Body of pancreas (tissue), 4 donors: ENCODE results near the gene PYGO2. TPM values are rescaled to one million over a fixed set of nuclear protein-coding genes. Genes with fewer than 3 reads are reported as not detected.

Experiments used
- ATAC-seq: fragments of 150-250 bp; one replicate; pipeline ENCODE4 v1.9.1; 2016
- DNase-seq, 4 donors: peaks; one replicate each; pipeline ENCODE4 v3.0.0-alpha.2; 2019
- H3K27ac ChIP-seq, 4 donors: fragments of 200-600 bp; sonication (generic); 1 replicate in 3 of 4; 2 replicates in 1 of 4; pipeline versions ENCODE4 v1.5.1 to v1.6.1; 2016 to 2019; ENCODE audit warnings: mild to moderate bottlenecking in 1 of 4, mixed read lengths in 1 of 4, moderate library complexity in 1 of 4
- H3K27me3 ChIP-seq, 2 donors: fragments of 200-600 bp; sonication (generic); one replicate each; pipeline ENCODE4 v1.6.0; 2016; ENCODE audit warnings: mild to moderate bottlenecking in 1 of 2
- H3K36me3 ChIP-seq, 2 donors: fragments of 200-600 bp; sonication (generic); replicated peaks in 1 of 2; 2 replicates each; pipeline ENCODE4 v1.5.1; 2016; ENCODE audit warnings: low read depth in 2 of 2; ENCODE audit not compliant: insufficient read depth in 1 of 2
- H3K4me1 ChIP-seq: fragments of 200-600 bp; sonication (generic); one replicate; pipeline ENCODE4 v1.6.0; 2016
- H3K4me3 ChIP-seq, 2 donors: fragments of 200-600 bp; sonication (generic); 1 replicate in 1 of 2; 2 replicates in 1 of 2; pipeline ENCODE4 v1.5.1; 2016 to 2019
- H3K9me3 ChIP-seq, 3 donors: fragments of 200-600 bp; sonication (generic); 1 replicate in 2 of 3; 2 replicates in 1 of 3; pipeline ENCODE4 v1.5.1; 2016
- POLR2A ChIP-seq, 3 donors: fragments of 450-650 bp; IDR thresholded peaks; one replicate each; pipeline ENCODE4 v1.6.1; 2016; ENCODE audit warnings: antibody characterized with exemption in 3 of 3, mild to moderate bottlenecking in 2 of 3
- WGBS, 2 donors: methylation state at CpG; one replicate each; pipeline ENCODE4 v1.1.5; 2017; 5-methylcytosine and 5-hydroxymethylcytosine counted together
- intact Hi-C: fragments of 100-400 bp; cut with DNase I; formaldehyde crosslinking; loops from one replicate; pipeline ENCODE4 v1.15.1; 2023
- total RNA-seq, 2 donors: library from RNA; depleted of rRNA; stranded (reverse); fragments of >200 nt; gene quantifications; one replicate each; pipeline ENCODE4 v1.1.0, GENCODE V29; 2016
- TF ChIP-seq, protein P1 (sequence below), 7 experiments: fragments of 450-650 bp in 4 of 7; fragments of 200-600 bp in 3 of 7; sonication (generic) in 3 of 7; IDR thresholded peaks; one replicate each; pipeline ENCODE4 v1.5.1; 2016 to 2019; ENCODE audit warnings: antibody characterized with exemption in 7 of 7

The PYGO2 gene
- total RNA-seq, 2 donors from 2014 or later: 10.9 to 15.2 TPM

DNA sequence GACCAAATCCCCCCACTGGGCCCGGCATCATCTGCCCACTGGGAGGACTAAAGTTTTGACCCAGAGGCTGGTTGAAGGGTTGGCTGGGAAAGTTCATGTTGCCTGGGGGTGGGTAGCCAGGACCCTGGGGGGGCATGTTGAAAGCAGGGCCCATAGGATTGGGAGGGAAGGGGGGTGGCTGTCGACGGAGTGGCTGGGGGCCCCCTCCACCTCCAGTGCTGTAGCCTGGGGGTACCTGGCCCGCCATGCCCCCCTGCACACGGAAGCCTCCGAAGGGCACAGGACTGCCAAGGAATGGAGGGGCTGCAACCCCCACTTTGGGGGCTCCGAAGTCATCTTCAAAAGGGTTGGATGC lies 2.2 kb downstream of the PYGO2 start:
- TF ChIP-seq POLR2A (IDR thresholded peaks at IDR 0.05): no peak
- TF ChIP-seq, protein P1, sequence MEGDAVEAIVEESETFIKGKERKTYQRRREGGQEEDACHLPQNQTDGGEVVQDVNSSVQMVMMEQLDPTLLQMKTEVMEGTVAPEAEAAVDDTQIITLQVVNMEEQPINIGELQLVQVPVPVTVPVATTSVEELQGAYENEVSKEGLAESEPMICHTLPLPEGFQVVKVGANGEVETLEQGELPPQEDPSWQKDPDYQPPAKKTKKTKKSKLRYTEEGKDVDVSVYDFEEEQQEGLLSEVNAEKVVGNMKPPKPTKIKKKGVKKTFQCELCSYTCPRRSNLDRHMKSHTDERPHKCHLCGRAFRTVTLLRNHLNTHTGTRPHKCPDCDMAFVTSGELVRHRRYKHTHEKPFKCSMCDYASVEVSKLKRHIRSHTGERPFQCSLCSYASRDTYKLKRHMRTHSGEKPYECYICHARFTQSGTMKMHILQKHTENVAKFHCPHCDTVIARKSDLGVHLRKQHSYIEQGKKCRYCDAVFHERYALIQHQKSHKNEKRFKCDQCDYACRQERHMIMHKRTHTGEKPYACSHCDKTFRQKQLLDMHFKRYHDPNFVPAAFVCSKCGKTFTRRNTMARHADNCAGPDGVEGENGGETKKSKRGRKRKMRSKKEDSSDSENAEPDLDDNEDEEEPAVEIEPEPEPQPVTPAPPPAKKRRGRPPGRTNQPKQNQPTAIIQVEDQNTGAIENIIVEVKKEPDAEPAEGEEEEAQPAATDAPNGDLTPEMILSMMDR (IDR thresholded peaks at IDR 0.05): no peak
- Histone ChIP-seq H3K27ac (no peak overlapping the region), H3K4me3 (no peak overlapping the region), H3K9me3 (no peaks in the 10 kb centered on the region), H3K27me3 (no peaks in the 10 kb centered on the region), H3K36me3 (peaks cover 0 to 10% of the 10 kb centered on the region in 2 donors), H3K4me1 (peaks cover 50% of the 10 kb centered on the region)
- no peak for DNase-seq
- 85 to 94% methylated on average over 7 of the region's 7 CpGs for WGBS, 2 donors
- intact Hi-C loops: no loop called here
- ATAC-seq: no peak

DNA sequence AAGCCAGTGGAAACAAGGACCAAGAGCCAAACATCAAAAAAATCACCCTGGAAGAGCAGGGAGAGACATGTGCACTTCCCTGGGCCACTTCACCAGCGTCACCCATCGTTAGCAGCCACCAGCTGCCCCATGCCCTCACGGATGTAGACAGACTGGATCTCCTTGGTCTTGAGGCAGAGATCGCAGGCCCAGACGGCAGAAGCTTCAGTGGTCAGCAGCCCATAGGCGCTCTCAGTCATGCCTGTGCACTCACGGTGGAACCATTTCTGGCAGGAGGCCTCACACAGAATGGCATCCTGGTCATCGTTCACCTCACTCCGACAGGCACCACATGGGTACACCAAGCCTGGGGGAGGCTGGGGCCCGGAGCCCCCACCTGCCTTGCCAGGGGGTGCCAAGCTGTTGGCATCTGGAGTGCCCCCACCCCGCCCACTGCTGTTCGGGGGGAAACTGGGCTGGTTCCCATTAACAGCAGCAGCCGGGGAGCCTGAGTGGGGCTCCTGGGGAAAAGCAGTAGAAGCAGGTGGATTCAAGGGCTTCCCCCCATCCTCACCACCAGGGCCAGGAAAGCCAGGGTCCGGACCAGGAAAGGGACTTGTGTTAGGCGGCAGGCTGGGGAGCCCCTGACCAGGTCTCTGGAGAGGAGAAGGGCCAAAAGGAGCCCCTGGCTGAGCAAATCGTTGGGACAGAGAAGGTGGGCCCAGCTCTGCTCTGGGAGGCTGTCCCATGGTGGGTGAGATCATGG lies 2.7 kb downstream of the PYGO2 start:
- H3K27me3 ChIP-seq: no peaks in the 10 kb centered on the region
- peaks cover 0 to 9% of the 10 kb centered on the region in 2 donors for H3K36me3 ChIP-seq
- no peak for DNase-seq
- peaks cover 56% of the 10 kb centered on the region for H3K4me1 ChIP-seq
- 87 to 91% methylated on average over 12 of the region's 16 CpGs for WGBS, 2 donors
- H3K4me3 ChIP-seq: no peak overlapping the region
- TF ChIP-seq, protein P1 (IDR thresholded peaks at IDR 0.05): no peak
- no peak for TF ChIP-seq POLR2A (IDR thresholded peaks at IDR 0.05)
- no peak overlapping the region for H3K27ac ChIP-seq
- intact Hi-C loops: no loop called here
- no peaks in the 10 kb centered on the region for H3K9me3 ChIP-seq
- no peak for ATAC-seq

DNA sequence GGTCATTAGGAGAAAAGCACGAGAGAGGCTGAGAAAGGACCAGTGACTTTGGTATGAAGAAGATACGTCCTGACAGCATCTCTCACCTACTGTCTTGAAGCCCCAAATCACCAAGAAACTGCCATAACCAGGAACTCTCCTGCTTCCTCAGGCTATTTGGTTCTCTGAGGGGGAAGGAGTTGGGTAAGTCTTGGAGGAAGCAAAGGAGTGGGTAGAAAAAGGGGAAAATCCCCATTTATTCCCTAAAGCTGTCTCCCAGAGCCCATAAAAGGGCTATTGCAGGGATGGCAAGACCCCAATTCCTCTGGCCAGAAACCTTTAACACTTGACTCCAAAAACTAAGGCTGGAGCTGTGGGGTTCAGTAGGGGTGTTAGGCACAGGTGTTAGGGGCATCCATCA lies 3.5 kb downstream of the PYGO2 start:
- ATAC-seq (no peak), DNase-seq (no peak)
- Histone ChIP-seq H3K4me3 (no peak overlapping the region), H3K27ac (no peak overlapping the region), H3K36me3 (peaks cover 0 to 4% of the 10 kb centered on the region in 2 donors), H3K27me3 (no peaks in the 10 kb centered on the region), H3K4me1 (peaks cover 61% of the 10 kb centered on the region), H3K9me3 (no peaks in the 10 kb centered on the region)
- 78 to 79% methylated on average over 2 of the region's 2 CpGs for WGBS, 2 donors
- TF ChIP-seq, protein P1 (IDR thresholded peaks at IDR 0.05): no peak
- TF ChIP-seq POLR2A (IDR thresholded peaks at IDR 0.05): no peak
- intact Hi-C loops: no loop called here

DNA sequence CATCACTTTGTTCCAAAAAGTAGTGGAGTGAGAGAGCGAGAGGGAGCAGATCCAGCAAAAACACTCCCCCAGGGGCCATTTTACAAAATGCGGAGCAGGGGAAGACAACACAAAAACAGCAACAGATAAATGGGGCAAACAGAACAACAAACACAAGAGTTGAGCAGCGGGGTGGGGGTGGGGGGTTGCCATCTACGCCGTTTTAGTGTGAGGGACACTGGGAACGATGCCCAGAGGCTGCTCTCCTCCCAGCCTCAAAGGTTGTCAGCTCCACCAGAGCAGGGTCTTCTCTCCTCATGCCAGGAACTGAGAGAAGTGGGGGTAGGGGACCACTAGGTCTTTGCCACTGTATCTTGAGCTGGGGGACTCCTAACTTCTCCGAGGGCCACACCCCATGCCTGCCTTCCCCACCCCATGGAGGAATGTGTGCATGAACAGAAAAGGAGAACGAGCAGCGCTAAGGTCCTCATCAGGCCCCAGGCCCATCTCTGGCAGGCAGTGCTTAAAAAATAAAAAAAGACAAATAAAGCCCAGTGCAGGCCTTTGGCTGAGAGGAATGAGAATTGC lies 4.4 kb downstream of the PYGO2 start:
- H3K27ac ChIP-seq: peak overlapping the region in 1 of 4 donors; percentile 12
- ATAC-seq: no peak
- H3K4me1 ChIP-seq: peaks cover 57% of the 10 kb centered on the region
- intact Hi-C loops: no loop called here
- TF ChIP-seq, protein P1 (IDR thresholded peaks at IDR 0.05): no peak
- no peak for TF ChIP-seq POLR2A (IDR thresholded peaks at IDR 0.05)
- no peaks in the 10 kb centered on the region for H3K9me3 ChIP-seq
- H3K36me3 ChIP-seq: peaks cover 0 to 4% of the 10 kb centered on the region in 2 donors
- 51 to 59% methylated on average over 9 of the region's 9 CpGs for WGBS, 2 donors
- H3K27me3 ChIP-seq: no peaks in the 10 kb centered on the region
- DNase-seq: no peak
- no peak overlapping the region for H3K4me3 ChIP-seq
